WERI-Rb-1 (cell line): ENCODE data around the gene PLPP1.

ENCODE experiments used
- DNase-seq: peaks from one replicate; pipeline ENCODE4 v3.0.0-alpha.2; 2020
- H3K27ac ChIP-seq: fragments of 250-450 bp; sonication (Bioruptor Pico); 2 replicates; pipeline ENCODE4 v1.5.1; 2020; ENCODE audit warnings: mild to moderate bottlenecking, moderate library complexity
- H3K27me3 ChIP-seq: fragments of 250-450 bp; sonication (Bioruptor Pico); 2 replicates; pipeline ENCODE4 v1.5.1; 2021; ENCODE audit warnings: mild to moderate bottlenecking, low read depth, moderate library complexity; ENCODE audit not compliant: insufficient read depth, severe bottlenecking
- H3K36me3 ChIP-seq: fragments of 250-450 bp; sonication (Bioruptor Pico); 2 replicates; pipeline ENCODE4 v1.5.1; 2020; ENCODE audit warnings: mild to moderate bottlenecking, moderate library complexity
- H3K4me3 ChIP-seq: 2 replicates; pipeline ENCODE4 v1.5.1; 2011; ENCODE audit warnings: low read depth, mild to moderate bottlenecking, control low read depth, low read length
- H3K9me3 ChIP-seq: fragments of 250-450 bp; sonication (Bioruptor Pico); 2 replicates; pipeline ENCODE4 v1.5.1; 2021; ENCODE audit warnings: mild to moderate bottlenecking, moderate library complexity; ENCODE audit not compliant: severe bottlenecking
- CTCF ChIP-seq: IDR thresholded peaks from 2 replicates; pipeline ENCODE4 v1.5.1; 2011; ENCODE audit warnings: low read depth, mild to moderate bottlenecking, control low read depth, inconsistent platforms, low read length

The PLPP1 gene

DNA sequence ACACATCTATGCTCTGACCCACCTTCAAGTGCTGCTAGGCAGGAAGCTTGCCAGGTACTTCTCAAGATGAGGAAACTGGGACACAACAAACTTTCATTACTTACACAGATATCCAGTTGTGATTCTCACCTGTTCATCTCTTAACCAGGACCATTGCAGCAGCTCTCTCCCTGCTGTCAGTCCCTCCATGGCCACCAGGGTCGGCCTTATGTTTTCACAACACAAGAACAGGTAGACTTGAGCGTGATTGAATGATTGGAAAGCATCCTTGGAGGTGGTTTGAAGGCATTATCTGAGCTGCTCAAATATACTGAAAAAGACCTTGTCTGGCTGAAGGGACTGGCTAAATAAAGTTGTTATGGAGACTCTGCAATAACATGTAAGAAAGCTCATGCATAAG lies 132.6 kb downstream of the PLPP1 start:
- H3K36me3 ChIP-seq: peaks cover 57% of the 10 kb centered on the region

DNA sequence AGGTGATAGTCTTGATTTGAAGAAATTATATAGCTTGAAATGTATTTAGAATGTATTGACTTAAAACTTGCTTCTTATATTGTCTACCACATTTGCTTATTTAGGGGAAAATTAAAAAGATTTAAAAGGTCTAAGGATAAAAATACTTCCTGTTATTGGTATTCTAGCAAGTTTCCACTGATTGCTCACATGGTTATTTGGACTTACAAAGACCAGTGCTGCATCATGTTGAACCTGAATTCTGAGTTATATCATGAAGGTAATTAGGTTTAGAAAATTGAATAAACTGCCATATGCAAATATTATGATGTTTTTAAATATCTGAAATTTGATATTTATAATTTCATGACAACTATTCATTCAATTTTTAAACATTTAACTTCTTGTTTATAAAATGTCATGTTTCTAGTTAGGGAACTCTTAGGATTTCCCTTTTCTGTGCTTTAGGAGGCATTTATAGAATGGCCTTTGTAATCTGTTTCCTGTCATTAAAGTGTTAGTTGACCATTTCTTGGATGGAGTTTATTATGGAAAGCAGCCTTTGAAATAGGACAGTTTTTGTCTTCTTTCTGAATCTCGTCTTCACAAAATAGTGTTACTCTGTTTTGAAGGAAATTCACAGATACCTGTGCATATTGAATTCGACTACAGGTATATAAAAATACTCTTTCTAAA lies 141.1 kb downstream of the PLPP1 start:
- TF ChIP-seq CTCF: no peak
- no peak overlapping the region for H3K4me3 ChIP-seq
- no peak for DNase-seq
- H3K27me3 ChIP-seq: no peaks in the 10 kb centered on the region
- peaks cover 5% of the 10 kb centered on the region for H3K9me3 ChIP-seq
- H3K36me3 ChIP-seq: peaks cover 42% of the 10 kb centered on the region
- H3K27ac ChIP-seq: no peak overlapping the region

More for the DNA sequence above, 132.6 kb downstream of the PLPP1 start:
- no peak overlapping the region for H3K27ac ChIP-seq
- H3K4me3 ChIP-seq: no peak overlapping the region
- no peaks in the 10 kb centered on the region for H3K9me3 ChIP-seq
- DNase-seq: no peak
- H3K27me3 ChIP-seq: no peaks in the 10 kb centered on the region
- 0 out of 2 replicates have a peak, but pooled peaks have one; percentile 6 for TF ChIP-seq CTCF

- no peak overlapping the region for H3K4me3 ChIP-seq
- DNase-seq: no peak
- no peaks in the 10 kb centered on the region for H3K27me3 ChIP-seq
- peaks cover 48% of the 10 kb centered on the region for H3K36me3 ChIP-seq
- H3K27ac ChIP-seq: no peak overlapping the region
- no peak for TF ChIP-seq CTCF
- H3K9me3 ChIP-seq: peaks cover 5% of the 10 kb centered on the region
Measured at GRCh38 chr5:55392669-55393068, 142.1 kb downstream of the PLPP1 start.

- H3K27me3 ChIP-seq: no peaks in the 10 kb centered on the region
- no peak for TF ChIP-seq CTCF
Measured at GRCh38 chr5:55391707-55392106, 143.1 kb downstream of the PLPP1 start.

GRCh38 chr5:55387865-55388264 lies 146.9 kb downstream of the PLPP1 start:
- no peak for DNase-seq
- Histone ChIP-seq H3K27me3 (no peaks in the 10 kb centered on the region), H3K4me3 (no peak overlapping the region), H3K9me3 (peaks cover 4% of the 10 kb centered on the region), H3K27ac (no peak overlapping the region), H3K36me3 (peaks cover 50% of the 10 kb centered on the region)
- no peak for TF ChIP-seq CTCF

More at GRCh38 chr5:55391707-55392106, 143.1 kb downstream of the PLPP1 start:
- H3K27ac ChIP-seq: no peak overlapping the region
- H3K9me3 ChIP-seq: peaks cover 5% of the 10 kb centered on the region
- no peak overlapping the region for H3K4me3 ChIP-seq
- DNase-seq: no peak
- peaks cover 48% of the 10 kb centered on the region for H3K36me3 ChIP-seq

- no peak for TF ChIP-seq CTCF
- DNase-seq: no peak
- Histone ChIP-seq H3K4me3 (no peak overlapping the region), H3K27me3 (no peaks in the 10 kb centered on the region), H3K36me3 (peaks cover 41% of the 10 kb centered on the region), H3K9me3 (no peaks in the 10 kb centered on the region), H3K27ac (no peak overlapping the region)
Measured at GRCh38 chr5:55386356-55386755, 148.4 kb downstream of the PLPP1 start.
